ENCODE data around the gene GASK1B.

GRCh38 chr4:158130204-158130603, 42.6 kb downstream of the GASK1B start:
- no peak for TF ChIP-seq CTCF (conservative IDR thresholded peaks at IDR 0.05)
- no peak for TF ChIP-seq ZFX (IDR thresholded peaks at IDR 0.05)

All from C4-2B (cell line).